ENCODE results near the gene KATNIP.

KATNIP gene

DNA sequence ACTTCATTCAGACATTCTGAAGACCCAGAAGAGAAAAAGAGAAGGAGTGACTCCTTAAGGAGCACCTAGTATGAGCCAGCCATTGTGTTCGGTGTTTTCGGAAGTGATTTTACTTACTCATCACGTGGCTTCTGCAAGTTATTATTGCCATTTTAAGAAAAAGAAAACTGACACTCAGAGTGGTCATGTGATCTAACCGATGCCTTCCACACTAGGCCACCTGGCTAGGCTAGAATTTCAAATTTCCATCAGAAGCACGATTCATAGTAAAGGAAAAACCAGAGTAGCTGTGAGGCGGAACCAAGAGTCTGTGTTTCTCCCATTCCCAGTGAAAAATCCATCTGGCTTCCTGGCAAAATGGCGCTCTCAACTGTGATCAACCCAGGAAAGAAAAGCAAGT is 32.3 kb upstream of the KATNIP start:
- Histone ChIP-seq H3K9me3 (no peaks in the 10 kb centered on the region), H3K27me3 (no peaks in the 10 kb centered on the region), H3K27ac (no peak overlapping the region), H3K4me3 (ENCODE audit: low read depth in 1 of 2, low read length in 1 of 2) (no peak overlapping the region), H3K4me1 (ENCODE audit: control insufficient read depth in 1 of 2, insufficient read depth in 1 of 2, low read depth in 1 of 2, low read length in 1 of 2) (no peaks in the 10 kb centered on the region), H3K36me3 (peaks cover 42% of the 10 kb centered on the region)
- no peak for TF ChIP-seq CTCF (IDR thresholded peaks at IDR 0.05)

- peaks cover 41% of the 10 kb centered on the region for H3K36me3 ChIP-seq
- no peak overlapping the region for H3K4me3 ChIP-seq (ENCODE audit: low read depth in 1 of 2, low read length in 1 of 2)
- no peak for TF ChIP-seq CTCF (IDR thresholded peaks at IDR 0.05)
These were observed 31.7 kb upstream of the KATNIP start for GRCh38 chr16:27518226-27518625.

DNA sequence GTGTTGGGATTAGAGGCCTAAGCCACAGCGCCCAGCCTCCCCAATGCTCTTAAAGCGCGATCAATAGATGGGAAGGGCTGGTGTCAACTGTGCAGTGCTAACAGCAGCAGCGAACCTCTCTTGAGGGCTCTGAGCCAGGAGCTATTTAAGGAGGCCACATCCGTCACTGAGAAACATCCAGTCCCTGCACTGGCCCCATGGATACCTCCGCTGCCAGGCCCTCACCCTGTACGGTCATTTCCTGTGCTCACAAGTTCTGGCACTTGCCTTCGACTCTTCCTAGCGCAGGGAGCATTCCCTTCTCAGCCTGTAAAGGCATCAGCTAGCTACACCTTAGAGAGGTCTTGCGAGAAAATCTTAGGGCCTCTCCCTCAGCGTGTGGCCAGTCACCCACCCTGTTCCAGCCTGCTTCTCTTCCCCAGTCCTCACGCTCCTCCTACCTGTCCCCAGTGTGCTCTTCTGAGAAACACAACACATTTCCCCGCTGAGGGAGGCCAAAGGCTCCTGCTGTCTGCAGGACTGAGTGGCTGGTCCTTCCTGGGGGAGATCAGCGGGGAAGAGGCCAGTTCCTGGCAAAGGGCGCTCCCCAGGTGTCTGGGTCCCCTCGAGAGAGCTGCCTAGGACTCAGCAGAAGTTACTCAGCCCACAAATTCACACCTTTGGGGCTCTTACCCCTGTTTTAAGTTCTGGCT is 28.8 kb upstream of the KATNIP start:
- peaks cover 61% of the 10 kb centered on the region for H3K36me3 ChIP-seq
- H3K4me3 ChIP-seq (ENCODE audit: low read depth in 1 of 2, low read length in 1 of 2) = no peak overlapping the region
- no peaks in the 10 kb centered on the region for H3K27me3 ChIP-seq
- H3K9me3 ChIP-seq = no peaks in the 10 kb centered on the region
- TF ChIP-seq CTCF (IDR thresholded peaks at IDR 0.05) = no peak
- no peaks in the 10 kb centered on the region for H3K4me1 ChIP-seq (ENCODE audit: control insufficient read depth in 1 of 2, insufficient read depth in 1 of 2, low read depth in 1 of 2, low read length in 1 of 2)
- no peak overlapping the region for H3K27ac ChIP-seq

More at GRCh38 chr16:27518226-27518625, 31.7 kb upstream of the KATNIP start:
- Histone ChIP-seq H3K27ac (no peak overlapping the region), H3K9me3 (no peaks in the 10 kb centered on the region), H3K27me3 (no peaks in the 10 kb centered on the region), H3K4me1 (ENCODE audit: control insufficient read depth in 1 of 2, insufficient read depth in 1 of 2, low read depth in 1 of 2, low read length in 1 of 2) (no peaks in the 10 kb centered on the region)

- Histone ChIP-seq H3K36me3 (peaks cover 65% of the 10 kb centered on the region), H3K9me3 (no peaks in the 10 kb centered on the region)
- no peak for TF ChIP-seq CTCF (IDR thresholded peaks at IDR 0.05)
These were observed 27.7 kb upstream of the KATNIP start for GRCh38 chr16:27522173-27522707.

GRCh38 chr16:27526180-27526579 is 23.8 kb upstream of the KATNIP start:
- Histone ChIP-seq H3K4me3 (ENCODE audit: low read depth in 1 of 2, low read length in 1 of 2) (no peak overlapping the region), H3K9me3 (no peaks in the 10 kb centered on the region), H3K4me1 (ENCODE audit: control insufficient read depth in 1 of 2, insufficient read depth in 1 of 2, low read depth in 1 of 2, low read length in 1 of 2) (no peaks in the 10 kb centered on the region), H3K36me3 (peaks cover 83% of the 10 kb centered on the region), H3K27me3 (no peaks in the 10 kb centered on the region), H3K27ac (no peak overlapping the region)
- no peak for TF ChIP-seq CTCF (IDR thresholded peaks at IDR 0.05)

More at GRCh38 chr16:27522173-27522707, 27.7 kb upstream of the KATNIP start:
- no peak overlapping the region for H3K27ac ChIP-seq
- H3K4me1 ChIP-seq (ENCODE audit: control insufficient read depth in 1 of 2, insufficient read depth in 1 of 2, low read depth in 1 of 2, low read length in 1 of 2) = no peaks in the 10 kb centered on the region
- H3K4me3 ChIP-seq (ENCODE audit: low read depth in 1 of 2, low read length in 1 of 2) = no peak overlapping the region
- H3K27me3 ChIP-seq = no peaks in the 10 kb centered on the region
